Spleen (tissue), 11 donors: ENCODE measurements around the gene VAV2. TPM values are rescaled to one million over a fixed set of nuclear protein-coding genes. Genes with fewer than 3 reads are reported as not detected.

ENCODE experiments used
- DNase-seq: peaks from one replicate; pipeline ENCODE4 v3.0.0-alpha.2; 2020
- H3K27ac ChIP-seq, 8 donors: fragments of 200-600 bp; sonication (generic) in 7 of 8; 1 replicate in 4 of 8; 2 replicates in 4 of 8; pipeline versions ENCODE4 v1.5.0 to v1.8.0; 2016 to 2021; ENCODE audit warnings: inconsistent platforms in 4 of 8, mild to moderate bottlenecking in 4 of 8, moderate library complexity in 1 of 8
- H3K27me3 ChIP-seq, 7 donors: fragments of 200-600 bp; sonication (generic) in 6 of 7; replicated peaks in 1 of 7; 1 replicate in 4 of 7; 2 replicates in 3 of 7; pipeline versions ENCODE4 v1.5.0 to v1.8.0; 2016 to 2021; ENCODE audit warnings: inconsistent platforms in 3 of 7, mild to moderate bottlenecking in 1 of 7
- H3K36me3 ChIP-seq, 6 donors: fragments of 200-600 bp; sonication (generic) in 5 of 6; 1 replicate in 4 of 6; 2 replicates in 2 of 6; pipeline versions ENCODE4 v1.5.0 to v1.8.0; 2016 to 2021; ENCODE audit warnings: inconsistent platforms in 2 of 6
- H3K4me1 ChIP-seq, 6 donors: fragments of 200-600 bp; sonication (generic) in 5 of 6; 1 replicate in 3 of 6; 2 replicates in 3 of 6; pipeline versions ENCODE4 v1.5.0 to v1.8.0; 2016 to 2021; ENCODE audit warnings: inconsistent platforms in 3 of 6
- H3K4me3 ChIP-seq, 8 donors: fragments of 200-600 bp; sonication (generic) in 7 of 8; 1 replicate in 4 of 8; 2 replicates in 4 of 8; pipeline versions ENCODE4 v1.5.0 to v1.8.0; 2016 to 2021; ENCODE audit warnings: inconsistent platforms in 4 of 8, mild to moderate bottlenecking in 4 of 8, moderate library complexity in 2 of 8
- H3K9me3 ChIP-seq, 8 donors: fragments of 200-600 bp; sonication (generic) in 7 of 8; 1 replicate in 4 of 8; 2 replicates in 4 of 8; pipeline versions ENCODE4 v1.5.0 to v1.8.0; 2016 to 2021; ENCODE audit warnings: inconsistent platforms in 4 of 8
- POLR2A ChIP-seq, 3 donors: fragments of 450-650 bp; IDR thresholded peaks; one replicate each; pipeline ENCODE4 v1.5.1; 2017; ENCODE audit warnings: antibody characterized with exemption in 3 of 3, mild to moderate bottlenecking in 1 of 3
- POLR2AphosphoS5 ChIP-seq, 3 donors: sonication (generic); formaldehyde crosslinking; IDR thresholded peaks; one replicate each; pipeline ENCODE4 v1.5.1; 2017; ENCODE audit warnings: antibody characterized with exemption in 3 of 3
- WGBS, 5 donors: extraction: QIAGEN DNeasy Blood & Tissue Kit in 3 of 5; methylation state at CpG; one replicate each; pipeline versions ENCODE4 v1.1.5 to v1.1.7; 2013 to 2018; 5-methylcytosine and 5-hydroxymethylcytosine counted together
- intact Hi-C: fragments of 100-400 bp; cut with DNase I; formaldehyde crosslinking; loops from one replicate; pipeline ENCODE4 v1.15.0; 2023; ENCODE audit warnings: low total_unique reads
- polyA plus RNA-seq, 3 donors: library from polyadenylated mRNA; stranded (reverse); fragments of 200-250 nt; gene quantifications; one replicate each; pipeline ENCODE4 v1.2.1, GENCODE V29; 2013
- total RNA-seq, 7 donors: library from RNA; depleted of rRNA in 3 of 7; stranded (reverse); fragments of >200 nt in 3 of 7; fragmentation: NEBNext Ultra II Directional in 4 of 7; extraction: Animal tissue kit (Norgen Biotek cat#: 25700) in 4 of 7; gene quantifications; one replicate each; pipeline versions ENCODE4 v1.1.0 to v1.2.1, GENCODE V29; 2016 to 2021
- TF ChIP-seq, protein P1 (sequence below), 11 experiments: fragments of 200-600 bp in 7 of 11; fragments of 450-650 bp in 4 of 11; sonication (generic) in 4 of 11; IDR thresholded peaks in 8 of 11; conservative IDR thresholded peaks in 3 of 11; 1 replicate in 7 of 11; 2 replicates in 4 of 11; pipeline versions ENCODE4 v1.4.0 to v1.8.0; 2016 to 2021; ENCODE audit warnings: antibody characterized with exemption in 11 of 11, inconsistent platforms in 4 of 11, mild to moderate bottlenecking in 1 of 11
- donor health status: healthy with polysubstance abuse.
- donor health status: DM: no; HTN: no; CAD: no; lungs with moderate emphysema.
- donor health status: DM: no; HTN: no; CAD: no.
- donor health status: Bipolar disorder and iron deficiency.
- donor health status: healthy.
- donor health status: DM: no; HTN: no; CAD: no.
- donor health status: DM: yes; HTN: yes; CAD: no.

Gene VAV2
- total and polyA plus RNA-seq, 10 donors = 14.2 to 39.2 (median 23.3) TPM

DNA sequence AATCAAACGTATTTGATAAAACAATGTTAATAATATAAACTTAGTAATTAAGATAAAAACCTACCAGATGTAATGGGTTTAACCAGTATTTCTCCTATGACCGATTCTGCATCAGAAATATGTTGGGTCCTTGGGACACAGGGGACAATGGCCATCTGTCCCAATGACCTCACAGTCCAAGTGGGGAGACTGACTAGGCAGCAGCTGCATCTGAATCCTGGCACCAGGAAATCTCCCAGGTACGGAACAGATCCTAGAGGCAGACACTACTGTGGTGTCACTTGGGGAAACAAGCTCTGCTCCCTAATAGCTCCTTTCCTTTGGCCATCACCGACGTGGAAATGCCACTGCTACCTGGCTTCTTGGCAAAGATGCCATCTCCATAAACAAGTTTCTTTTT is 172.2 kb downstream of the VAV2 start:
- Histone ChIP-seq H3K9me3 (no peaks in the 10 kb centered on the region), H3K4me3 (no peak overlapping the region), H3K27me3 (no peaks in the 10 kb centered on the region), H3K4me1 (peaks cover 0 to 42% (median 31%) of the 10 kb centered on the region in 6 donors), H3K27ac (no peak overlapping the region), H3K36me3 (peaks cover 0 to 6% (median 0%) of the 10 kb centered on the region in 6 donors)
- TF ChIP-seq POLR2A (IDR thresholded peaks at IDR 0.05) = no peak
- TF ChIP-seq POLR2AphosphoS5 (IDR thresholded peaks at IDR 0.05) = no peak
- TF ChIP-seq, protein P1, sequence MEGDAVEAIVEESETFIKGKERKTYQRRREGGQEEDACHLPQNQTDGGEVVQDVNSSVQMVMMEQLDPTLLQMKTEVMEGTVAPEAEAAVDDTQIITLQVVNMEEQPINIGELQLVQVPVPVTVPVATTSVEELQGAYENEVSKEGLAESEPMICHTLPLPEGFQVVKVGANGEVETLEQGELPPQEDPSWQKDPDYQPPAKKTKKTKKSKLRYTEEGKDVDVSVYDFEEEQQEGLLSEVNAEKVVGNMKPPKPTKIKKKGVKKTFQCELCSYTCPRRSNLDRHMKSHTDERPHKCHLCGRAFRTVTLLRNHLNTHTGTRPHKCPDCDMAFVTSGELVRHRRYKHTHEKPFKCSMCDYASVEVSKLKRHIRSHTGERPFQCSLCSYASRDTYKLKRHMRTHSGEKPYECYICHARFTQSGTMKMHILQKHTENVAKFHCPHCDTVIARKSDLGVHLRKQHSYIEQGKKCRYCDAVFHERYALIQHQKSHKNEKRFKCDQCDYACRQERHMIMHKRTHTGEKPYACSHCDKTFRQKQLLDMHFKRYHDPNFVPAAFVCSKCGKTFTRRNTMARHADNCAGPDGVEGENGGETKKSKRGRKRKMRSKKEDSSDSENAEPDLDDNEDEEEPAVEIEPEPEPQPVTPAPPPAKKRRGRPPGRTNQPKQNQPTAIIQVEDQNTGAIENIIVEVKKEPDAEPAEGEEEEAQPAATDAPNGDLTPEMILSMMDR (IDR thresholded peaks at IDR 0.05 in 8 of 11, conservative IDR thresholded peaks at IDR 0.05 in 3 of 11) = no peak
- DNase-seq = no peak
- intact Hi-C loops = no loop called here
- WGBS, 5 donors = 86 to 91% (median 90%) methylated on average over 5 of the region's 5 CpGs

DNA sequence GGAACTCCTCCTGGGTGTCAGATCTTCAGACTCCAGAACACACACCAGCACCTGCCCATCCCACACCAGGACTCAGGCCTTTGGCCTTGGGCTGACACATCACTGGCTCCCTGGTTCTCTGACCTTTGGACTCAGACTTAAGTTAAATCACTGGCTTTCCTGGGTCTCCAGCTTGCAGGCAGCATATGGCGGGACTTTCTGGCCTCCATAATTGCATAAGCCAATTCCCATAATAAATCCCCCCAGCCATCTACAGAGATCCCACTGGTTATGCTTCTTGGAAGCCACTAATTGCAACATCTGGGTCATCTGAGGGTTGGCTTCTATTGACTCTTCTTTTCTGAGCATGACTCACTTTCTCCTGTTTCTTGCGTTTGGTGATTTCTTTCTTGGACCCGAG is 173.7 kb downstream of the VAV2 start:
- Histone ChIP-seq H3K4me1 (peaks cover 0 to 31% (median 20%) of the 10 kb centered on the region in 6 donors), H3K4me3 (no peak overlapping the region), H3K36me3 (peaks cover 0 to 10% (median 0%) of the 10 kb centered on the region in 6 donors), H3K27me3 (no peaks in the 10 kb centered on the region), H3K9me3 (no peaks in the 10 kb centered on the region), H3K27ac (no peak overlapping the region)
- intact Hi-C loops = no loop called here
- no peak for DNase-seq
- WGBS, 5 donors = 74 to 92% (median 81%) methylated on average over 3 of the region's 3 CpGs
- no peak for TF ChIP-seq POLR2A (IDR thresholded peaks at IDR 0.05)
- TF ChIP-seq, protein P1 (IDR thresholded peaks at IDR 0.05 in 8 of 11, conservative IDR thresholded peaks at IDR 0.05 in 3 of 11) = no peak

DNA sequence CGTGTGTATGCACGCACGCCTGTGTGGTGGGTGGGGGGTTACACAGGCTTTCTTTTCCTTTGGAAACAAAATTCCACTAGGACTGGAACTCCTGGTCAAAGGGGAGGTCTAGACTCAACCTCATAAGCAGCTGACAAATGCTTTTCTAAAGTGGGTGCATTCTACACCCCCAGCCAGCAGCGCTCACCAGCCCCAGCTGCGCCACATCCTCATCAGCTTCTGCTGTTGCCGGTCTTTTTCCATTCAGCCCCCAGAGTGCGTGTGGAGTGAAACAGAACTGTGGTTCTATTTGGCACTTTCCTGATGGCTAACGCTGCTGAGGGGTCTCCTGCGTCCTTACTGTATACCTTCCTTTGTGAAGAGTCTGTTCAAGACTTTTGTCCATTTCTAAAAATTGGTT is 176.3 kb downstream of the VAV2 start:
- 49 to 92% (median 71%) methylated on average over 8 to 9 of the region's 9 CpGs for WGBS, 5 donors
- TF ChIP-seq POLR2A (IDR thresholded peaks at IDR 0.05) (no peak), POLR2AphosphoS5 (IDR thresholded peaks at IDR 0.05) (no peak)
- TF ChIP-seq, protein P1 (IDR thresholded peaks at IDR 0.05 in 8 of 11, conservative IDR thresholded peaks at IDR 0.05 in 3 of 11) = no peak
- DNase-seq = no peak

DNA sequence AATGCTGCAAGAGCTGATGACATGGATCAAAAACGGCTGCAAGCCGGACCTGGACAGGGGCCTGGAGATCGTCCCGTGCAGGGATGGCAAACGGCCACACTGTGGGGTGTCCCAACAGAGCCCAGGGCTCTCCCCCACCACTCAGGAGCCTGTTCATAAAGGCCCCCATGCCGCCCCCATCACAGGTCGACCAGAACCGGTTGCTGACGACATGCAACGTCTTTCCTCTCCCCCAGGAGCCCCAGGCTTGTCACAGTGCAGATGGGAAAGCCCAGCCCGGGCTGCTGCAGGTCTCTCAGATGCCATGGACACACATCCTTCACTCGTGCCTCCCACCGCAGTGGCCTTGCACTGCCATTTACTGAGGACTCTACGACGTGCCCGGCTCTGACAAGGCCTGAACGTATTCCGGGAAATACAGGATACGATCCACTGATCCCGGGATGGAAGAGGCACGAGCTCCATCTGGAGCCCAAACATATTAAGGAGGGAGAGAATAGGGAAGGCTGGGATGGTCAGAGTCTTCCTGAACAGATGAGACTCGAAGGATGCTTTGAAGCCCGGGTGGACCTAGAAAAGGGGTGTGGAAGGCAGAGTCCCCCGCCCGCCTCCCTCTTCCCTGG is 177.4 kb downstream of the VAV2 start:
- H3K4me1 ChIP-seq = peaks cover 0 to 8% (median 0%) of the 10 kb centered on the region in 6 donors

More for the DNA sequence above, 176.3 kb downstream of the VAV2 start:
- intact Hi-C loops = no loop called here
- no peak overlapping the region for H3K27ac ChIP-seq
- H3K36me3 ChIP-seq = peaks cover 0 to 30% (median 0%) of the 10 kb centered on the region in 6 donors
- no peak overlapping the region for H3K4me3 ChIP-seq
- H3K4me1 ChIP-seq = peaks cover 0 to 8% (median 0%) of the 10 kb centered on the region in 6 donors
- H3K9me3 ChIP-seq = no peaks in the 10 kb centered on the region
- no peaks in the 10 kb centered on the region for H3K27me3 ChIP-seq

More for the DNA sequence above, 177.4 kb downstream of the VAV2 start:
- TF ChIP-seq POLR2AphosphoS5 (IDR thresholded peaks at IDR 0.05) = no peak
- TF ChIP-seq, protein P1 (IDR thresholded peaks at IDR 0.05 in 8 of 11, conservative IDR thresholded peaks at IDR 0.05 in 3 of 11) = no peak
- TF ChIP-seq POLR2A (IDR thresholded peaks at IDR 0.05) = no peak
- Histone ChIP-seq H3K36me3 (peaks cover 0 to 40% (median 3%) of the 10 kb centered on the region in 6 donors), H3K9me3 (no peaks in the 10 kb centered on the region), H3K27me3 (no peaks in the 10 kb centered on the region), H3K27ac (no peak overlapping the region), H3K4me3 (no peak overlapping the region)
- intact Hi-C loops = no loop called here
- WGBS, 5 donors = 87 to 93% (median 90%) methylated on average over 25 of the region's 25 CpGs
- no peak for DNase-seq
